ENCODE data around the gene MS4A7. TPM values are rescaled to one million over a fixed set of nuclear protein-coding genes. Genes with fewer than 3 reads are reported as not detected.

Gene MS4A7
- total and polyA plus RNA-seq, 3 donors from 2014 or later: 5.7 to 11.9 (median 8.9) TPM

DNA sequence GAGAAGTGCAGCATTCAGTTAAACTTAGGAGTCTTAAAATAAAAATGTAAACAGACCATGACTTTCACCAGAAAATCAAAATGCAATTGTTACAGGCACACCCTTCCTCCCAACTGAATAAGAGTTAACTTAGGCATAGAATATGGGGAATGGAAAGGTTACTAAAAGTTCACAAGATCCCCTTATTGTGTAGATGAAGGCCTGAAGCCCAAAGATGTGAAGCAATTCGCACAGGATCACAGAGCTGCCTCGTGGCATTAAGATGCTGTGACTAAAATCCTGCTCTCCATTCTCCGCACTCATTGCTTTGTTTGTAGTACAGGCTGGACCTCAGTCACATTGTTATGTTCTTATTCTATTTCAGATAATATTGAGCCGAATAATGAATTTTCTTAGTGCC, 55.1 kb downstream of the MS4A7 start:
- Histone ChIP-seq H3K4me1 (no peaks in the 10 kb centered on the region), H3K9me3 (no peaks in the 10 kb centered on the region), H3K27ac (no peak overlapping the region), H3K27me3 (no peaks in the 10 kb centered on the region), H3K36me3 (ENCODE audit: low read depth, missing control alignments) (no peaks in the 10 kb centered on the region), H3K4me3 (no peak overlapping the region)
- intact Hi-C loops (cut with DNase I; ENCODE audit: low total_unique reads): no loop called here
- TF ChIP-seq, protein P1, sequence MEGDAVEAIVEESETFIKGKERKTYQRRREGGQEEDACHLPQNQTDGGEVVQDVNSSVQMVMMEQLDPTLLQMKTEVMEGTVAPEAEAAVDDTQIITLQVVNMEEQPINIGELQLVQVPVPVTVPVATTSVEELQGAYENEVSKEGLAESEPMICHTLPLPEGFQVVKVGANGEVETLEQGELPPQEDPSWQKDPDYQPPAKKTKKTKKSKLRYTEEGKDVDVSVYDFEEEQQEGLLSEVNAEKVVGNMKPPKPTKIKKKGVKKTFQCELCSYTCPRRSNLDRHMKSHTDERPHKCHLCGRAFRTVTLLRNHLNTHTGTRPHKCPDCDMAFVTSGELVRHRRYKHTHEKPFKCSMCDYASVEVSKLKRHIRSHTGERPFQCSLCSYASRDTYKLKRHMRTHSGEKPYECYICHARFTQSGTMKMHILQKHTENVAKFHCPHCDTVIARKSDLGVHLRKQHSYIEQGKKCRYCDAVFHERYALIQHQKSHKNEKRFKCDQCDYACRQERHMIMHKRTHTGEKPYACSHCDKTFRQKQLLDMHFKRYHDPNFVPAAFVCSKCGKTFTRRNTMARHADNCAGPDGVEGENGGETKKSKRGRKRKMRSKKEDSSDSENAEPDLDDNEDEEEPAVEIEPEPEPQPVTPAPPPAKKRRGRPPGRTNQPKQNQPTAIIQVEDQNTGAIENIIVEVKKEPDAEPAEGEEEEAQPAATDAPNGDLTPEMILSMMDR (IDR thresholded peaks at IDR 0.05): no peak
- TF ChIP-seq POLR2A (IDR thresholded peaks at IDR 0.05): no peak
- DNase-seq: no peak
- 81 to 83% methylated on average over 4 of the region's 4 CpGs for WGBS, 2 donors

Other genes starting within 250 kb of the MS4A7 start
- 10 to 100 TPM in 1 of 2 donors, 1 to 10 TPM in 1; 6.1 to 21.6 TPM for gene MS4A6A, start 195.4 kb upstream of the MS4A7 start, total RNA-seq
- 49.5 TPM for gene MS4A6A, start 195.4 kb upstream of the MS4A7 start, polyA plus RNA-seq (ENCODE audit: insufficient read depth, low read depth, low replicate concordance)
- 1 to 10 TPM; 3.8 to 4.6 TPM for gene MS4A4E, start 135.4 kb upstream of the MS4A7 start, total RNA-seq
- 1.3 TPM for gene MS4A4E, start 135.4 kb upstream of the MS4A7 start, polyA plus RNA-seq (ENCODE audit: insufficient read depth, low read depth, low replicate concordance)
- 10 to 100 TPM in 1 of 2 donors, 1 to 10 TPM in 1; 2.0 to 11.0 TPM for gene MS4A4A, start 97.9 kb upstream of the MS4A7 start, total RNA-seq
- gene MS4A4A, start 97.9 kb upstream of the MS4A7 start, polyA plus RNA-seq (ENCODE audit: insufficient read depth, low read depth, low replicate concordance): 11.4 TPM
- 10 to 100 TPM; 31.4 to 75.4 TPM for gene MS4A6E, start 51.3 kb upstream of the MS4A7 start, total RNA-seq
- gene MS4A6E, start 51.3 kb upstream of the MS4A7 start, polyA plus RNA-seq (ENCODE audit: insufficient read depth, low read depth, low replicate concordance): 167 TPM
- gene MS4A14, start 17.9 kb downstream of the MS4A7 start, total RNA-seq: 100 to 1,000 TPM in 1 of 2 donors, 10 to 100 TPM in 1; 32.7 to 154 TPM
- gene MS4A14, start 17.9 kb downstream of the MS4A7 start, polyA plus RNA-seq (ENCODE audit: insufficient read depth, low read depth, low replicate concordance): 127 TPM
- gene MS4A5, start 51.0 kb downstream of the MS4A7 start, total RNA-seq: 10 to 100 TPM; 17.9 to 48.1 TPM
- gene MS4A5, start 51.0 kb downstream of the MS4A7 start, polyA plus RNA-seq (ENCODE audit: insufficient read depth, low read depth, low replicate concordance): 71.6 TPM
- 1 to 10 TPM in 1 of 2 donors, under 1 TPM in 1; 0.43 to 4.0 TPM for gene MS4A1, start 77.3 kb downstream of the MS4A7 start, total RNA-seq
- 2.8 TPM for gene MS4A1, start 77.3 kb downstream of the MS4A7 start, polyA plus RNA-seq (ENCODE audit: insufficient read depth, low read depth, low replicate concordance)
- gene MS4A12, start 114.2 kb downstream of the MS4A7 start, total RNA-seq: under 1 TPM; 0.71 to 0.74 TPM
- 0.33 TPM for gene MS4A12, start 114.2 kb downstream of the MS4A7 start, polyA plus RNA-seq (ENCODE audit: insufficient read depth, low read depth, low replicate concordance)
- under 1 TPM in 1 of 2 donors, not detected in 1; 0.55 TPM for gene MS4A13, start 136.9 kb downstream of the MS4A7 start, total RNA-seq
- gene MS4A13, start 136.9 kb downstream of the MS4A7 start, polyA plus RNA-seq (ENCODE audit: insufficient read depth, low read depth, low replicate concordance): 7.0 TPM

All from testis (tissue), 3 donors.